Left kidney (tissue), 2 donors: ENCODE measurements around the gene BICDL1. TPM values are rescaled to one million over a fixed set of nuclear protein-coding genes. Genes with fewer than 3 reads are reported as not detected.
"Not testable (repeated sequence)": the region's sequence is repeated elsewhere in the genome, so short reads cannot be mapped to it uniquely, and the experiment has no call there.

ENCODE experiments used
- DNase-seq: peaks from one replicate; pipeline ENCODE4 v3.0.0-alpha.2; 2013
- polyA plus RNA-seq: library from polyadenylated mRNA; unstranded; fragments of 120-200 nt; gene quantifications from one replicate; pipeline ENCODE4 v1.2.1, GENCODE V29; 2013; ENCODE audit not compliant: insufficient read length

BICDL1 gene
- polyA plus RNA-seq, 1 donor: 37.8 TPM

- DNase-seq: no peak
Observed at GRCh38 chr12:120000556-120000955, 11.5 kb downstream of the BICDL1 start.

- no peak for DNase-seq
Observed at GRCh38 chr12:120006258-120006975, 17.4 kb downstream of the BICDL1 start.

GRCh38 chr12:120007272-120007671 lies 18.2 kb downstream of the BICDL1 start:
- no peak for DNase-seq

- no peak for DNase-seq
Observed at GRCh38 chr12:120010661-120011230, 21.7 kb downstream of the BICDL1 start.

- no peak for DNase-seq
Observed at GRCh38 chr12:120012067-120012621, 23.1 kb downstream of the BICDL1 start.

- no peak for DNase-seq
Observed at GRCh38 chr12:120013659-120014380, 24.8 kb downstream of the BICDL1 start.

- not testable (repeated sequence) for DNase-seq
Observed at GRCh38 chr12:120014381-120014735, 25.3 kb downstream of the BICDL1 start.

GRCh38 chr12:120015313-120015712 lies 26.3 kb downstream of the BICDL1 start:
- DNase-seq: no peak

GRCh38 chr12:120016199-120016598 lies 27.2 kb downstream of the BICDL1 start:
- not testable (repeated sequence) for DNase-seq

- DNase-seq: no peak
Observed at GRCh38 chr12:120019197-120019596, 30.2 kb downstream of the BICDL1 start.

GRCh38 chr12:120019938-120020337 lies 30.9 kb downstream of the BICDL1 start:
- DNase-seq: no peak

- DNase-seq: no peak
Observed at GRCh38 chr12:120024193-120024592, 35.2 kb downstream of the BICDL1 start.

- no peak for DNase-seq
Observed at GRCh38 chr12:120025640-120026039, 36.6 kb downstream of the BICDL1 start.

- DNase-seq: no peak
Observed at GRCh38 chr12:120032242-120032641, 43.2 kb downstream of the BICDL1 start.

- no peak for DNase-seq
Observed at GRCh38 chr12:120037851-120038250, 48.8 kb downstream of the BICDL1 start.

GRCh38 chr12:120039711-120040110 lies 50.7 kb downstream of the BICDL1 start:
- DNase-seq: no peak

- no peak for DNase-seq
Observed at GRCh38 chr12:120041386-120042231, 52.6 kb downstream of the BICDL1 start.

GRCh38 chr12:120045367-120045766 lies 56.3 kb downstream of the BICDL1 start:
- not testable (repeated sequence) for DNase-seq

GRCh38 chr12:120047072-120047471 lies 58.0 kb downstream of the BICDL1 start:
- DNase-seq: no peak

GRCh38 chr12:120048263-120048662 lies 59.2 kb downstream of the BICDL1 start:
- no peak for DNase-seq

- DNase-seq: no peak
Observed at GRCh38 chr12:120049426-120049825, 60.4 kb downstream of the BICDL1 start.

GRCh38 chr12:120051535-120051934 lies 62.5 kb downstream of the BICDL1 start:
- no peak for DNase-seq
